ENCODE results near the gene FIBCD1. TPM values are rescaled to one million over a fixed set of nuclear protein-coding genes. Genes with fewer than 3 reads are reported as not detected.

Gene FIBCD1
- total RNA-seq, 4 donors from 2014 or later, result 3.3 TPM; not detected in 3

DNA sequence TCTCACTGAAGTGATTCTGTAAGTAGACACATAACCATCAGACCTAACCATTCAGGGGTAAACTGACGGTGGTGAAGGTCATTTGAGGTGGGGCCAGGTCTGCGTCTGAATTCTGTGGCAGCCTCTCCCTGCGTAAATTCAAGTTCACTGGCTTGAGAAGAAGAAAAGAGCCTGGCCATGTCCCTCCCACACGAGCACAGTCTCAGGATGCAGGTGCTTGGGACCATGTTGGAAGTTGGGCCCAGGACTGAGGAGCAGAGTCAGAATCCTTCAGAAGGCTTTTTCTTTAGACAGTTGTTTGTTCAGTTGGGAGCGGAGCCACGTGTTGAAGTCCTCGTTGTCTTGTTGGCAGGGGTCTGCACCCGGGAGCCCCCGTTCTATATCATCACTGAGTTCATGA, 66.5 kb downstream of the FIBCD1 start:
- no peak for DNase-seq
- no peak for TF ChIP-seq POLR2A (IDR thresholded peaks at IDR 0.05)
- TF ChIP-seq, protein P1, sequence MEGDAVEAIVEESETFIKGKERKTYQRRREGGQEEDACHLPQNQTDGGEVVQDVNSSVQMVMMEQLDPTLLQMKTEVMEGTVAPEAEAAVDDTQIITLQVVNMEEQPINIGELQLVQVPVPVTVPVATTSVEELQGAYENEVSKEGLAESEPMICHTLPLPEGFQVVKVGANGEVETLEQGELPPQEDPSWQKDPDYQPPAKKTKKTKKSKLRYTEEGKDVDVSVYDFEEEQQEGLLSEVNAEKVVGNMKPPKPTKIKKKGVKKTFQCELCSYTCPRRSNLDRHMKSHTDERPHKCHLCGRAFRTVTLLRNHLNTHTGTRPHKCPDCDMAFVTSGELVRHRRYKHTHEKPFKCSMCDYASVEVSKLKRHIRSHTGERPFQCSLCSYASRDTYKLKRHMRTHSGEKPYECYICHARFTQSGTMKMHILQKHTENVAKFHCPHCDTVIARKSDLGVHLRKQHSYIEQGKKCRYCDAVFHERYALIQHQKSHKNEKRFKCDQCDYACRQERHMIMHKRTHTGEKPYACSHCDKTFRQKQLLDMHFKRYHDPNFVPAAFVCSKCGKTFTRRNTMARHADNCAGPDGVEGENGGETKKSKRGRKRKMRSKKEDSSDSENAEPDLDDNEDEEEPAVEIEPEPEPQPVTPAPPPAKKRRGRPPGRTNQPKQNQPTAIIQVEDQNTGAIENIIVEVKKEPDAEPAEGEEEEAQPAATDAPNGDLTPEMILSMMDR (IDR thresholded peaks at IDR 0.05), result no peak
- H3K27me3 ChIP-seq, result no peaks in the 10 kb centered on the region
- H3K36me3 ChIP-seq, result peaks cover 0 to 58% (median 0%) of the 10 kb centered on the region in 3 donors
- H3K9me3 ChIP-seq, result no peaks in the 10 kb centered on the region
- peaks cover 0 to 30% (median 3%) of the 10 kb centered on the region in 4 donors for H3K4me1 ChIP-seq
- peak overlapping the region in 3 of 4 donors; percentile 46 to 51 (median 48) for H3K27ac ChIP-seq
- no peak overlapping the region for H3K4me3 ChIP-seq

DNA sequence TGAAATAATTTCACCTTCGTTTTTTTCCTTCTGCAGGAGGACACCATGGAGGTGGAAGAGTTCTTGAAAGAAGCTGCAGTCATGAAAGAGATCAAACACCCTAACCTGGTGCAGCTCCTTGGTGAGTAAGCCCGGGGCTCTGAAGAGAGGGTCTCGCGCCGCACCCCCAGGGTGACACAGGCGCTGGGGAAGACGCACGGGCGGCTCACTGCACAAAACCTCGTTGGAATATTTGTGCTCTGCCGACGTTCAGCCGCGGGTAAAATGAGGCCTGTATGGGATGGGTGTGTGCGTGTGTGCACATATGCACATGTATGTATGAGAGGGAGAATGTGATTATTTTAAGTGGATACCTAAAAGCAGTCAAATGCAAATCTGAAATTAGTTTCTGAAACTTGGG, 67.0 kb downstream of the FIBCD1 start:
- Histone ChIP-seq H3K27ac (no peak overlapping the region), H3K4me3 (no peak overlapping the region), H3K9me3 (no peaks in the 10 kb centered on the region), H3K36me3 (peaks cover 0 to 55% (median 0%) of the 10 kb centered on the region in 3 donors), H3K27me3 (no peaks in the 10 kb centered on the region), H3K4me1 (peaks cover 0 to 33% (median 3%) of the 10 kb centered on the region in 4 donors)
- DNase-seq, result no peak
- TF ChIP-seq, protein P1 (IDR thresholded peaks at IDR 0.05), result no peak
- TF ChIP-seq POLR2A (IDR thresholded peaks at IDR 0.05), result no peak

DNA sequence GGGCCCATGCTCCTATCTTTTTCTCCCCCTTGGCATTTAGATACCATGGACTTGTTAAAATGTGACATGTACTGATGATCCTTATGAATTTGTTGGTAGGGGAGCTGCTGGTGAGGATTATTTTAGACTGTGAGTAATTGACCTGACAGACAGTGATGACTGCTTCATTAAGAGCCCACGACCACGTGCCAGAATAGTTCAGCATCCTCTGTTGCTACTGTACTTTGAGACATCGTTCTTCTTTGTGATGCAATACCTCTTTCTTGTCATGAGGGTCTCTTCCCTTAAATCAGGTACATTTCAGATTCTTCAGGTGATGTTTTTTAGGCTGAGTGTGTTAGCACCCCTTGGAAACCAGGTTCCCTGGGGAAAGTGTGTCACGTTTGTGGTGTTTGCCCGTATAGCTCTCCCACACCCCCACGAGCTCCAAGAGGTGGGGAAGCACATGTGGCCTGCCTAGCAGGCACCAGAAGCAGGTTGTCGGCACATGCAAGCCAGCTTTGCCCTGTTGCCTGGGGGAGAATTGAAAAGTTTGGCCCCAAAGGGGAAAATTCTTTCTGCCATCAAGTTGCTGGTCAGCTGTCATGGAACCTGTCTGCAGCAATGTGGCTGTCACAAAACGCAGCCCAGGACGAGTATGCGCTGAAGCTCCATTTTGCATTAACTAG, 67.5 kb downstream of the FIBCD1 start:
- DNase-seq, result no peak
- H3K27me3 ChIP-seq, result no peaks in the 10 kb centered on the region
- H3K4me3 ChIP-seq, result no peak overlapping the region
- H3K27ac ChIP-seq, result no peak overlapping the region
- peaks cover 0 to 50% (median 0%) of the 10 kb centered on the region in 3 donors for H3K36me3 ChIP-seq
- no peaks in the 10 kb centered on the region for H3K9me3 ChIP-seq
- peaks cover 0 to 33% (median 3%) of the 10 kb centered on the region in 4 donors for H3K4me1 ChIP-seq
- TF ChIP-seq POLR2A (IDR thresholded peaks at IDR 0.05), result no peak
- TF ChIP-seq, protein P1 (IDR thresholded peaks at IDR 0.05), result no peak

DNA sequence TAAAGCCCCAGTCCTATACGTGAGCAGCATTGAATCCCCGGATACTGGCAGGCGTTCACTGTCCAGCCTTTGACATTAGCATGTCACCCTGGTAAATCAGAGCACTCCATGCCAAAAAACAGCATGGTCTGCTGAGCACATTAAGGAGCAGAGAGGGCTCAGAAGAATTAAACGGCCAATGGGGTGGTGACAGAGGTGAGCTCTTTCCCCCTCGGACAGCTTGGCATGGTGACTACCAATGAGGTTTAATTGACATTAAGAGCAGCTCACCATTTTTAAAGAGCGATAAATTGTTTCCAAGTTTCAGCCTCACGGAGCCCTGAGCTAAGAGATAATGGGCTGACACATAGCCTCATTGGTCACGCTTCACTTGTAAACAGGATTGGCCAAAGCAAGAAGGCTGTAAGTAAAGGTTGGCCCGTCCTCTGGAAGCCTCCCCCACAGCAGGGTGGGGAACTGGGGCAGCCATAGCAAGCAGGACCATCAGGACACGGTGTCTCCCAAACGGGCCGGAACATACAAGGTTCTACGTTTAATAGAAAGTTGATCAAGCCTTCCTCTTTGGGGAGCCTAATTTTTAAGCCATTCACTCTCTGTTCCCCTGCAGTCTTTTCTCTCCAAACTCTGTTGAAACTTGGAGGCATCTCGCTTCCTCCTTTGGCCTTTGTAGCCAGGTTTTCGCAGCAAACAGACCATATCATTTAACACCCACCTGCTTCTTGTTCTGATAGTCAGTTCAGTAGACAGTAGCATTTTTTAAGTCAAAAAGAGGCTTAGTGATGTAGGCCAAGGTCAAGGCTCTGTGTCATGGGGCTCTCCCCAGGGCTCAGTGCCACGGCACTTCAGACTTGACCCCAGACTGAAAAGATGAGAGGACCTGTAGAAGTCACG, 68.3 kb downstream of the FIBCD1 start:
- H3K4me3 ChIP-seq, result no peak overlapping the region
- H3K36me3 ChIP-seq, result peaks cover 0 to 42% (median 0%) of the 10 kb centered on the region in 3 donors
- DNase-seq, result no peak
- TF ChIP-seq, protein P1 (IDR thresholded peaks at IDR 0.05), result no peak
- TF ChIP-seq POLR2A (IDR thresholded peaks at IDR 0.05), result no peak
- no peak overlapping the region for H3K27ac ChIP-seq
- peaks cover 0 to 33% (median 3%) of the 10 kb centered on the region in 4 donors for H3K4me1 ChIP-seq
- no peaks in the 10 kb centered on the region for H3K27me3 ChIP-seq
- H3K9me3 ChIP-seq, result no peaks in the 10 kb centered on the region

DNA sequence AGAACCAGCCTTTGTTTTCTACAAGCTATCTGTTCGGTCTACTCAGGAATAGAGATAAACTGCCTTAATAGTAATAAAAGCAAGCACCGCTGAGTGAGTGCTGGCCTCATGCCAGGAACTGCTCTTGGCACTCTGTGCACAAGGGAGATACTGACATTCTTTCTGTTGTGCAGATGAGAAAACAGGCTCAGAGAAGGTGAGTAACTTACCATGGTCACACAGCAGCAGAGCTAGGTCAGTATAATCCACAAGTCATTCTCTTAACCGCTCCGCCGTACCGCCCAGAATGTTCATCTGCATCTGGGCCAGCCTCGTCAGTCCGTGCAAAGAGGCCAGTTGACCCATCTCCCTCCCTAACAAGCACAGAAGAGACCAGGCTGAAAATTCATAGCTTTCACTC, 69.8 kb downstream of the FIBCD1 start:
- Histone ChIP-seq H3K4me1 (peaks cover 0 to 33% (median 3%) of the 10 kb centered on the region in 4 donors), H3K27ac (no peak overlapping the region), H3K36me3 (peaks cover 0 to 31% (median 0%) of the 10 kb centered on the region in 3 donors), H3K9me3 (no peaks in the 10 kb centered on the region), H3K4me3 (no peak overlapping the region), H3K27me3 (no peaks in the 10 kb centered on the region)
- no peak for TF ChIP-seq POLR2A (IDR thresholded peaks at IDR 0.05)
- TF ChIP-seq, protein P1 (IDR thresholded peaks at IDR 0.05), result no peak
- DNase-seq, result peak in 2 of 3 donors; percentile 76
